H1 (cell line): ENCODE measurements around the gene OPCML. TPM values are rescaled to one million over a fixed set of nuclear protein-coding genes. Genes with fewer than 3 reads are reported as not detected.

Experiments used
- ATF2 ChIP-seq: IDR thresholded peaks from 2 replicates; pipeline ENCODE4 v1.6.1; 2012; ENCODE audit warnings: low read length, inconsistent platforms
- CHD2 ChIP-seq: IDR thresholded peaks from 2 replicates; pipeline ENCODE4 v1.6.1; 2012; ENCODE audit warnings: low read length, improper control_type of control experiment
- EGR1 ChIP-seq: IDR thresholded peaks from 2 replicates; pipeline ENCODE4 v1.6.1; 2011; ENCODE audit warnings: low read depth, low read length, borderline replicate concordance
- TAF1 ChIP-seq: IDR thresholded peaks from 2 replicates; pipeline ENCODE4 v1.6.1; 2011; ENCODE audit warnings: mild to moderate bottlenecking, low read depth, low read length
- polyA plus RNA-seq, 7 experiments: library from polyadenylated mRNA; depleted of rRNA in 3 of 7; stranded (reverse) in 5 of 7; unstranded in 2 of 7; fragments of >200 nt in 5 of 7; fragments of 200-250 nt in 2 of 7; gene quantifications; 1 replicate in 5 of 7; 2 replicates in 1 of 7; 4 replicates in 1 of 7; pipeline versions ENCODE4 v1.2.1 to v1.2.3, GENCODE V29; 2011 to 2013; ENCODE audit warnings: missing spikeins in 2 of 7, mixed read lengths in 2 of 7
- total RNA-seq: library from RNA; stranded (reverse); fragmentation: NEBNext Ultra II Directional; extraction: Animal tissue kit (Norgen Biotek cat#: 25700); gene quantifications from 2 replicates; pipeline ENCODE4 v1.2.1, GENCODE V29; 2021

Gene OPCML
- total and polyA plus RNA-seq, 2 of the 8 experiments (the other 6 are each of a cell fraction or from before 2014, with no cell fraction given) = 2.3 to 3.1 TPM

- TF ChIP-seq ATF2 (no peak), TAF1 (no peak), CHD2 (no peak), EGR1 (no peak)
These were observed 425.2 kb downstream of the OPCML start (continued) for GRCh38 chr11:133107136-133107535.
